H1 (cell line): Measurements from ENCODE around the gene CTH. TPM values are rescaled to one million over a fixed set of nuclear protein-coding genes. Genes with fewer than 3 reads are reported as not detected.

Experiments
- CTCF ChIA-PET: fragments of 300-600 bp; sonication (Branson Sonifier 250); formaldehyde crosslinking; loops from one replicate; lab custom pipeline; 2021; ENCODE audit not compliant: partially characterized antibody; lab: Charles Lee
- POLR2A ChIA-PET: fragments of 300-600 bp; sonication (Branson Sonifier 250); formaldehyde crosslinking; loops from one replicate; lab custom pipeline; 2021; ENCODE audit warnings: inconsistent platforms; ENCODE audit not compliant: partially characterized antibody; lab: Charles Lee
- DNase-seq, 2 experiments: peaks; one replicate each; pipeline versions ENCODE4 v3.0.0 to v3.0.0-alpha.2; 2010 to 2022; ENCODE audit warnings: low spot score in 2 of 2, low read depth in 1 of 2, mixed read lengths in 1 of 2
- FAIRE-seq: peaks from 2 replicates; lab custom pipeline; 2011; peaks lifted over from hg19 to GRCh38; lab: Jason Lieb, UNC
- H2AFZ ChIP-seq: 2 replicates; pipeline ENCODE4 v1.8.1; 2012; ENCODE audit warnings: low read length, inconsistent platforms
- H2AK5ac ChIP-seq: 2 replicates; pipeline ENCODE4 v1.6.1; 2013; ENCODE audit warnings: low read depth, low read length
- H2BK120ac ChIP-seq: replicated peaks from 2 replicates; pipeline ENCODE3; 2013; ENCODE audit warnings: low read depth, low read length, inconsistent platforms
- H2BK12ac ChIP-seq: 2 replicates; pipeline ENCODE4 v1.6.1; 2013; ENCODE audit warnings: low read depth, low read length
- H2BK15ac ChIP-seq: 2 replicates; pipeline ENCODE4 v1.6.1; 2013; ENCODE audit warnings: low read length
- H2BK20ac ChIP-seq: 2 replicates; pipeline ENCODE4 v1.6.1; 2013; ENCODE audit warnings: low read length
- H2BK5ac ChIP-seq: 2 replicates; pipeline ENCODE4 v1.6.1; 2013; ENCODE audit warnings: low read depth, low read length
- H3K14ac ChIP-seq: 2 replicates; pipeline ENCODE4 v1.6.1; 2013; ENCODE audit warnings: inconsistent platforms; ENCODE audit not compliant: insufficient read length
- H3K18ac ChIP-seq: 2 replicates; pipeline ENCODE4 v1.6.1; 2013; ENCODE audit warnings: low read length; ENCODE audit errors: extremely low read depth
- H3K23ac ChIP-seq: 2 replicates; pipeline ENCODE4 v1.6.1; 2013; ENCODE audit warnings: inconsistent platforms; ENCODE audit not compliant: insufficient read length
- H3K23me2 ChIP-seq: 2 replicates; pipeline ENCODE4 v1.6.1; 2013; ENCODE audit warnings: low read depth, low read length
- H3K27ac ChIP-seq: 2 replicates; pipeline ENCODE4 v1.6.1; 2011; ENCODE audit warnings: low read depth, low read length, inconsistent platforms
- H3K27me3 ChIP-seq, 4 experiments: replicated peaks in 1 of 4; 1 replicate in 1 of 4; 2 replicates in 3 of 4; pipeline versions ENCODE4 v1.6.1 to v1.8.1; 2011 to 2013; ENCODE audit warnings: low read length in 3 of 4, mild to moderate bottlenecking in 3 of 4, inconsistent platforms in 2 of 4, mixed read lengths in 2 of 4, moderate library complexity in 1 of 4; ENCODE audit not compliant: control insufficient read depth in 3 of 4, insufficient read depth in 3 of 4; ENCODE audit errors: extremely low read depth in 1 of 4
- H3K36me3 ChIP-seq, 4 experiments: 2 replicates each; pipeline versions ENCODE4 v1.6.1 to v1.8.1; 2011 to 2013; ENCODE audit warnings: mild to moderate bottlenecking in 4 of 4, low read length in 3 of 4, moderate library complexity in 2 of 4, control low read depth in 1 of 4, inconsistent platforms in 1 of 4; ENCODE audit not compliant: insufficient read depth in 4 of 4, control insufficient read depth in 2 of 4
- H3K4ac ChIP-seq: replicated peaks from 2 replicates; pipeline ENCODE3; 2013; ENCODE audit warnings: low read length, low read depth, mixed read lengths, inconsistent platforms; ENCODE audit not compliant: insufficient read length
- H3K4me1 ChIP-seq, 4 experiments: replicated peaks in 1 of 4; 1 replicate in 1 of 4; 2 replicates in 3 of 4; pipeline versions ENCODE4 v1.6.1 to v1.8.1; 2011 to 2013; ENCODE audit warnings: low read length in 3 of 4, inconsistent platforms in 2 of 4, mixed read lengths in 1 of 4; ENCODE audit not compliant: insufficient read depth in 4 of 4, control insufficient read depth in 3 of 4
- H3K4me2 ChIP-seq, 2 experiments: 2 replicates each; pipeline versions ENCODE4 v1.6.1 to v1.8.1; 2011 to 2013; ENCODE audit warnings: low read depth in 2 of 2, low read length in 2 of 2, control low read depth in 1 of 2, inconsistent platforms in 1 of 2, mild to moderate bottlenecking in 1 of 2; ENCODE audit not compliant: insufficient read depth in 1 of 2
- H3K4me3 ChIP-seq, 4 experiments: fragments of 200-600, 300-600 bp in 1 of 4; sonication (generic), shearing (Covaris generic), sonication (Bioruptor Twin) in 1 of 4; 2 replicates each; pipeline versions ENCODE4 v1.5.1 to v1.8.1; 2011 to 2016; ENCODE audit warnings: low read length in 4 of 4, low read depth in 3 of 4, control low read depth in 2 of 4, inconsistent platforms in 2 of 4, mild to moderate bottlenecking in 2 of 4, mixed read lengths in 1 of 4, moderate library complexity in 1 of 4; ENCODE audit not compliant: insufficient read depth in 2 of 4; ENCODE audit errors: extremely low read depth in 1 of 4
- H3K56ac ChIP-seq: replicated peaks from 2 replicates; pipeline ENCODE3; 2013; ENCODE audit warnings: low read depth, mild to moderate bottlenecking, mixed read lengths, low read length, inconsistent platforms; ENCODE audit not compliant: insufficient read length
- H3K79me1 ChIP-seq: 2 replicates; pipeline ENCODE4 v1.6.1; 2013; ENCODE audit warnings: low read depth, low read length, control low read depth
- H3K79me2 ChIP-seq, 2 experiments: 2 replicates each; pipeline versions ENCODE4 v1.6.1 to v1.8.1; 2012 to 2013; ENCODE audit warnings: low read length in 2 of 2, mild to moderate bottlenecking in 2 of 2, inconsistent platforms in 1 of 2; ENCODE audit not compliant: insufficient read depth in 2 of 2, control insufficient read depth in 1 of 2
- H3K9ac ChIP-seq, 4 experiments: replicated peaks in 1 of 4; 1 replicate in 1 of 4; 2 replicates in 3 of 4; pipeline versions ENCODE4 v1.6.1 to v1.8.1; 2011 to 2013; ENCODE audit warnings: low read depth in 3 of 4, low read length in 3 of 4, control low read depth in 2 of 4, mild to moderate bottlenecking in 2 of 4, moderate library complexity in 2 of 4, inconsistent platforms in 1 of 4; ENCODE audit errors: extremely low read depth in 1 of 4
- H3K9me3 ChIP-seq, 2 experiments: 2 replicates each; pipeline versions ENCODE4 v1.6.1 to v1.8.1; 2012 to 2013; ENCODE audit warnings: mild to moderate bottlenecking in 2 of 2, moderate library complexity in 2 of 2, control low read depth in 1 of 2, inconsistent platforms in 1 of 2, low read depth in 1 of 2, low read length in 1 of 2, mixed read lengths in 1 of 2; ENCODE audit not compliant: insufficient read depth in 2 of 2
- H4K20me1 ChIP-seq, 2 experiments: replicated peaks in 1 of 2; 2 replicates each; pipeline versions ENCODE3 to v1.8.1; 2011 to 2013; ENCODE audit warnings: inconsistent platforms in 2 of 2, low read length in 2 of 2, mild to moderate bottlenecking in 1 of 2; ENCODE audit not compliant: insufficient read depth in 2 of 2, control insufficient read depth in 1 of 2
- H4K5ac ChIP-seq: 2 replicates; pipeline ENCODE4 v1.6.1; 2013; ENCODE audit warnings: low read length, low read depth, mixed read lengths, inconsistent platforms; ENCODE audit not compliant: insufficient read length
- H4K8ac ChIP-seq: 2 replicates; pipeline ENCODE4 v1.8.0; 2013; ENCODE audit warnings: mild to moderate bottlenecking, moderate library complexity, low read length, inconsistent platforms; ENCODE audit not compliant: insufficient read depth; ENCODE audit errors: extremely low read depth
- H4K91ac ChIP-seq: replicated peaks from 2 replicates; pipeline ENCODE3; 2013; ENCODE audit warnings: low read length, mixed read lengths, inconsistent platforms; ENCODE audit not compliant: insufficient read length
- ATF2 ChIP-seq: IDR thresholded peaks from 2 replicates; pipeline ENCODE4 v1.6.1; 2012; ENCODE audit warnings: low read length, inconsistent platforms
- CREB1 ChIP-seq: IDR thresholded peaks from 2 replicates; pipeline ENCODE4 v1.6.1; 2012; ENCODE audit warnings: inconsistent platforms
- JUND ChIP-seq: IDR thresholded peaks from 2 replicates; pipeline ENCODE4 v1.6.1; 2011; ENCODE audit warnings: mild to moderate bottlenecking, improper control_type of control experiment, low read length
- WGBS, 2 experiments: shearing (Covaris generic) in 1 of 2; methylation state at CpG; one replicate each; pipeline versions ENCODE4 v1.1.6 to v1.1.7; 2013 to 2015; ENCODE audit warnings: low lambda C conversion rate in 2 of 2, mixed read lengths in 2 of 2, inconsistent platforms in 1 of 2, low coverage in 1 of 2, missing lambda C conversion rate in 1 of 2; ENCODE audit not compliant: insufficient replicate concordance in 2 of 2, insufficient coverage in 1 of 2, insufficient read length in 1 of 2; ENCODE audit errors: extremely low coverage in 1 of 2, missing lambda C conversion rate in 1 of 2; 5-methylcytosine and 5-hydroxymethylcytosine counted together
- polyA plus RNA-seq, 7 experiments: library from polyadenylated mRNA; depleted of rRNA in 3 of 7; stranded (reverse) in 5 of 7; unstranded in 2 of 7; fragments of >200 nt in 5 of 7; fragments of 200-250 nt in 2 of 7; gene quantifications; 1 replicate in 5 of 7; 2 replicates in 1 of 7; 4 replicates in 1 of 7; pipeline versions ENCODE4 v1.2.1 to v1.2.3, GENCODE V29; 2011 to 2013; ENCODE audit warnings: missing spikeins in 2 of 7, mixed read lengths in 2 of 7
- total RNA-seq: library from RNA; stranded (reverse); fragmentation: NEBNext Ultra II Directional; extraction: Animal tissue kit (Norgen Biotek cat#: 25700); gene quantifications from 2 replicates; pipeline ENCODE4 v1.2.1, GENCODE V29; 2021

CTH gene
- total and polyA plus RNA-seq, 2 of the 8 experiments (the other 6 are each of a cell fraction or from before 2014, with no cell fraction given): 31.7 to 33.2 TPM

GRCh38 chr1:70376196-70376595 lies 34.9 kb upstream of the CTH start:
- Histone ChIP-seq H2BK12ac (no peak overlapping the region), H3K14ac (no peak overlapping the region), H3K18ac (no peak overlapping the region), H3K36me3 (no peaks in the 10 kb centered on the region), H2AK5ac (no peak overlapping the region), H3K4ac (no peak overlapping the region), H2BK15ac (no peak overlapping the region), H3K4me2 (no peak overlapping the region), H3K23me2 (no peaks in the 10 kb centered on the region), H4K91ac (no peak overlapping the region), H2BK5ac (no peak overlapping the region), H3K23ac (no peak overlapping the region), H3K9me3 (no peaks in the 10 kb centered on the region), H3K79me2 (no peaks in the 10 kb centered on the region), H3K4me1 (peaks cover 0 to 3% (median 0%) of the 10 kb centered on the region in 4 experiments; a peak in 1 of 7 replicates), H3K4me3 (no peak overlapping the region), H3K27me3 (no peaks in the 10 kb centered on the region), H2BK20ac (no peak overlapping the region), H4K5ac (no peak overlapping the region), H3K27ac (no peak overlapping the region), H4K20me1 (no peaks in the 10 kb centered on the region), H3K79me1 (no peaks in the 10 kb centered on the region), H4K8ac (no peak overlapping the region), H3K56ac (no peak overlapping the region), H2BK120ac (no peak overlapping the region), H2AFZ (no peak overlapping the region), H3K9ac (no peak overlapping the region)
- WGBS, 2 experiments: 85% methylated on average over 6 of the region's 6 CpGs; no CpG with 5 or more reads in 1 of the 2 experiments
- CTCF ChIA-PET: no interaction called here
- DNase-seq (no peak), FAIRE-seq (no peak)
- POLR2A ChIA-PET: interaction anchor here (1.0 to 1.7 kb wide), 2 partner anchors 23 to 35 kb away, joined by 3 to 7 read pairs; partner anchors contain the start of gene CTH
- TF ChIP-seq JUND (no peak), ATF2 (no peak), CREB1 (no peak)
